Activated CD8-positive, alpha-beta T cell treated with anti-CD3 and anti-CD28 coated beads for 36 hours (primary cell): ENCODE measurements around the gene PPP6C. TPM values are rescaled to one million over a fixed set of nuclear protein-coding genes. Genes with fewer than 3 reads are reported as not detected.
"Not testable (repeated sequence)": the region's sequence is repeated elsewhere in the genome, so short reads cannot be mapped to it uniquely, and the experiment has no call there.

Source experiments
- ATAC-seq: fragments of 200-7000 bp; cut with Tn5 transposase; one replicate; pipeline ENCODE4 v1.10.0; 2021; ENCODE audit warnings: mild to moderate bottlenecking, moderate library complexity
- CTCF ChIA-PET: fragments of 350-600 bp; sonication (Branson Sonifier 250); formaldehyde crosslinking; loops from one replicate; lab custom pipeline; 2021; ENCODE audit warnings: antibody characterized with exemption; lab: Charles Lee
- POLR2A ChIA-PET: fragments of 350-600 bp; sonication (Branson Sonifier 250); formaldehyde crosslinking; loops from one replicate; lab custom pipeline; 2021; ENCODE audit warnings: antibody characterized with exemption; lab: Charles Lee
- DNase-seq: peaks from one replicate; pipeline ENCODE4 v3.0.0-alpha.2; 2020
- H3K27ac Mint-ChIP-seq: one replicate; pipeline ENCODE4 v1.8.0; 2021; ENCODE audit warnings: mild to moderate bottlenecking, mixed read lengths
- H3K27me3 Mint-ChIP-seq: one replicate; pipeline ENCODE4 v1.8.0; 2021; ENCODE audit warnings: mixed read lengths
- H3K36me3 Mint-ChIP-seq: one replicate; pipeline ENCODE4 v1.8.0; 2021; ENCODE audit warnings: low read depth, mixed read lengths
- H3K4me1 Mint-ChIP-seq: one replicate; pipeline ENCODE4 v1.8.0; 2021; ENCODE audit warnings: low read depth, mixed read lengths
- H3K4me3 Mint-ChIP-seq: one replicate; pipeline ENCODE4 v1.8.0; 2021; ENCODE audit warnings: mild to moderate bottlenecking, moderate library complexity, mixed read lengths
- H3K9me3 Mint-ChIP-seq: one replicate; pipeline ENCODE4 v1.8.0; 2021; ENCODE audit warnings: mixed read lengths
- intact Hi-C: fragments of 100-400 bp; cut with micrococcal nuclease; formaldehyde crosslinking; loops from one replicate; pipeline ENCODE4 v1.10.0; 2022
- total RNA-seq, 2 experiments: library from RNA; stranded (reverse); gene quantifications; one replicate each; pipeline ENCODE4 v1.2.3, GENCODE V29; 2021
- TF ChIP-seq, protein P1 (sequence below): fragments of 200-600 bp; IDR thresholded peaks from one replicate; pipeline ENCODE4 v1.8.0; 2022; ENCODE audit warnings: antibody characterized with exemption, mild to moderate bottlenecking

PPP6C gene
- total RNA-seq, 2 experiments from 2014 or later: 43.1 to 44.8 TPM

DNA sequence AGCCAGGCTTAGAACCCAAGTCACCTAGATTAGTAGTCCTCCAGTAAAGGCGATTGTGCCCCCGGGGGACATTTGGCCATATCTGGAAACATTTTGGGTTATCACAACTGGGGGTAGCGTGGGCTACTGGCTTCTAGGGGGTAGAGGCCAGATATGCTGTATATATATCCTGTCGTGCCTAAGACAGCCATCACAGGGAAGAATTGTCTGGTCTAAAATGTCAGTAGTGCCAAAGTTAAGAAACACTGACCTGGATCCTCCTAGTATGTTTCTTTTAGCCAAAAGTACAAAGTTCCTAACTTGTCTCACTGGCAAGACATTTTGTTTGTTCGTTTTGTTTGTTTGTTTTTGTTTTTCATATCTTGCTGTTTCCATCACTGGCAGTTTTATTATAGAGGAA lies 24.6 kb upstream of the PPP6C start:
- intact Hi-C loops: no loop called here
- DNase-seq (no peak), ATAC-seq (no peak)
- no peak overlapping the region for H3K4me3 Mint-ChIP-seq
- H3K9me3 Mint-ChIP-seq: no peaks in the 10 kb centered on the region
- POLR2A ChIA-PET: no interaction called here
- CTCF ChIA-PET: no interaction called here
- no peaks in the 10 kb centered on the region for H3K4me1 Mint-ChIP-seq
- H3K27me3 Mint-ChIP-seq: no peaks in the 10 kb centered on the region
- TF ChIP-seq, protein P1, sequence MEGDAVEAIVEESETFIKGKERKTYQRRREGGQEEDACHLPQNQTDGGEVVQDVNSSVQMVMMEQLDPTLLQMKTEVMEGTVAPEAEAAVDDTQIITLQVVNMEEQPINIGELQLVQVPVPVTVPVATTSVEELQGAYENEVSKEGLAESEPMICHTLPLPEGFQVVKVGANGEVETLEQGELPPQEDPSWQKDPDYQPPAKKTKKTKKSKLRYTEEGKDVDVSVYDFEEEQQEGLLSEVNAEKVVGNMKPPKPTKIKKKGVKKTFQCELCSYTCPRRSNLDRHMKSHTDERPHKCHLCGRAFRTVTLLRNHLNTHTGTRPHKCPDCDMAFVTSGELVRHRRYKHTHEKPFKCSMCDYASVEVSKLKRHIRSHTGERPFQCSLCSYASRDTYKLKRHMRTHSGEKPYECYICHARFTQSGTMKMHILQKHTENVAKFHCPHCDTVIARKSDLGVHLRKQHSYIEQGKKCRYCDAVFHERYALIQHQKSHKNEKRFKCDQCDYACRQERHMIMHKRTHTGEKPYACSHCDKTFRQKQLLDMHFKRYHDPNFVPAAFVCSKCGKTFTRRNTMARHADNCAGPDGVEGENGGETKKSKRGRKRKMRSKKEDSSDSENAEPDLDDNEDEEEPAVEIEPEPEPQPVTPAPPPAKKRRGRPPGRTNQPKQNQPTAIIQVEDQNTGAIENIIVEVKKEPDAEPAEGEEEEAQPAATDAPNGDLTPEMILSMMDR: no peak
- peaks cover 38% of the 10 kb centered on the region for H3K36me3 Mint-ChIP-seq
- H3K27ac Mint-ChIP-seq: no peak overlapping the region

DNA sequence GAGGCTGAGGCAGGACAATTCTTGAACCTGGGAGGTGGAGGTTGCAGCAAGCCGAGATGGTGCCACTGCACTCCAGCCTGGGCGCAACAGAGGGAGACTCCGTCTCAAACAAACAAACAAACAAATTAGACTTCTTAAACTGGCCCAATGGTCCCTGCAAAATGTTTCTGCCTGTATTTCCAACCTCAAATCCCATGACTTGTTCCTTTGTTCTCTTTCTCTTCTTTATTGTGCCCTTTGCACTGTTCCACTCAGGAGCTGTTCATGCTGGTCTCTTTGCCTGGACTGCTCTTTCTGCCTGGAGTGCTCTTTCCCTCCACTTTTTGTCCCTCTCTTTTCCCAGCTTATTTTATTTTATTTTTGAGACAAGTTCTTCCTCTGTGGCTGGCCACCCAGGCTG lies 14.9 kb upstream of the PPP6C start:
- CTCF ChIA-PET: interaction anchor here (1.0 kb wide), 1 partner anchor 430 kb away, joined by 4 read pairs; no protein-coding TSS in a partner anchor
- Mint-ChIP-seq H3K27me3 (no peaks in the 10 kb centered on the region), H3K36me3 (peaks cover 42% of the 10 kb centered on the region), H3K4me1 (peaks cover 21% of the 10 kb centered on the region), H3K27ac (no peak overlapping the region), H3K9me3 (no peaks in the 10 kb centered on the region), H3K4me3 (no peak overlapping the region)
- intact Hi-C loops: no loop called here
- TF ChIP-seq, protein P1: no peak
- ATAC-seq (no peak), DNase-seq (no peak)
- POLR2A ChIA-PET: interaction anchor here (0.6 to 1.4 kb wide), 2 partner anchors 37 to 129 kb away, joined by 3 read pairs; partner anchors contain the start of gene HSPA5

DNA sequence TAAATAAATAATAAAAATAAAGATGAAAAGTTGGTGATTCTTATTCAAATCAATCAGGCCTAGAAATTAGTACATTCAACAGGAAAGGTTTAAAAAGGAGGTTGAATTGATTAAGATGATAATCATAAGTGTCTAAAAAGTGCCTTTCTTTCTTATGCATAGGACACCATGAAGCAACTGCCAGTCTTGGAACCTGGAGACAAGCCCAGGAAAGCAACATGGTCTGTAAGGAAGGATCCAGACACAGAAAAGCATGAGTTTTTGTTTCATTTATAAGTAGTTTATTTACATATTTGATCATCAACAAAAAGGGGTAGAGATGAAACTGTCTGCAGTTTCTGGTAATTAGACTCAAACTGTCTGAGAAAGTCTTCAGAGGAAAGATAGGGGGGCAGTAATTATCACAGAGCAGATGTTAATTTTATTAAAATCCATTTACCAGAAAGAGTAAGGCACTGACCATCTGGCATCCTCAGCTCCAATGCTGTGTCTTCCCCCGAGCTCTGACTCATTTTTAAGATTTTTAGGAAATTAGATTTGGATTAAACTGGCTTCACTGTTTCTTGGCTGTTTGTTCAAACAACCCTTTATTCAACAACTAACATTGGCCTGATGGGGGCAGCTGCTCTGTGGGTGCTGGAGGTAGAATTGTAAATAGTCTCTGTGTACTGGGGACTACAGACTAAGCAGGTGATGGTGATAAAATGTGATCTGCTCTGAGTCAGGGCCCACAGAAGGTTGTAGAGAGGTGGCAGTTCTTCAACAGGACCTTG lies 13.4 kb upstream of the PPP6C start:
- Mint-ChIP-seq H3K27ac (peak overlapping the region; percentile 34), H3K36me3 (peaks cover 37% of the 10 kb centered on the region), H3K27me3 (no peaks in the 10 kb centered on the region), H3K4me3 (no peak overlapping the region), H3K4me1 (peaks cover 27% of the 10 kb centered on the region), H3K9me3 (no peaks in the 10 kb centered on the region)
- TF ChIP-seq, protein P1: no peak
- ATAC-seq (no peak), DNase-seq (no peak)
- CTCF ChIA-PET: interaction anchor here (1.4 kb wide), 1 partner anchor 11 kb away, joined by 4 read pairs; no protein-coding TSS in a partner anchor
- intact Hi-C loops: no loop called here
- POLR2A ChIA-PET: interaction anchor here (1.4 kb wide), 1 partner anchor 38 kb away, joined by 3 read pairs; the partner anchor contains the start of gene HSPA5

DNA sequence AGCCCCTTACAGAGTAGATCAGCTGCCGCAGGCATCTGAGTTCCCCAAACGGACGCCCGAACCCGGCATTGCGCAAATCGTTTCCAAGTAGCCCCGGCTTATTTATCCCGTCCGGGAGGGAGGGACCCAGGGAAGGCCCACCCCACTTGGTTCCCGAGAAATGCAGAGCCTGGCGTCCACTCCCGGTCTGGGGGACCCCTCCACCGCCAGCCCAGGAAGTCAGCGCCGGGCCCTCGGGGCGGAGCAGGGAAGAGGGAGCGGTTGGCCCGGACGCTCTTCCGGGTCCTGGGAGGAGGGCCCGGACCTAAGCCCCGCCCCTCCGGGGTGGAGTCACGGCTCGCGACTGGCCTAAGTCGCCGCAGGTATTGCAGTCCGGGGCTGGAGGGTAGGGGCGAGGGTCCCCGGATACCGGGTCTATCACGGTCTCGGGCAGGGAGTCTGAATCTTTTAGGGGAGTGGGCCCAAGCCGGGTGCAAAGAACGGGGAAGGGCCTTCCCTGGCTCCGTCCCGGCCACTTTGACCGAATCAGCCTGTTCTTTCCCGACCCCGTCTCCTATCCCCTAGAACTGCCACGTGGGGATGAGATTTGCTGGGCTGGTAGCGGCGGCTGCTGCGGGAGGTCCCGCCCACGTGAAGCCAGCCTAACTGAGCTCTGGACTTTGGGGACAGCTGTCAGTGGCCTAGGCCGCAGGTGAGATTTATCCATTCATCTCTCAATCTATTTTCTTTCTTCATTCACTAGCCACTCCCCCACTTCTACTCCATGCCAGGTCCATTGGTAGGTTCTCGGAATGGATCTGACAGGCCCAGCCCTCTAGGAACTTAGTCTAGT lies 10.8 kb upstream of the PPP6C start, which contains the start of gene RABEPK:
RABEPK (plus strand) TSS at position 327 of the 832 bp plus-strand sequence. CDS start 2,472 bp downstream, outside the sequence.
- peak; percentile 98 for ATAC-seq
- no peaks in the 10 kb centered on the region for H3K27me3 Mint-ChIP-seq
- H3K4me3 Mint-ChIP-seq: peak within 1 kb of the TSS; percentile 97
- H3K36me3 Mint-ChIP-seq: peaks cover 20% of the 10 kb centered on the region
- peak; percentile 92 for DNase-seq
- peak within 1 kb of the TSS; percentile 91 for H3K27ac Mint-ChIP-seq
- peaks cover 36% of the 10 kb centered on the region for H3K4me1 Mint-ChIP-seq
- intact Hi-C loops: no loop called here
- TF ChIP-seq, protein P1: no peak
- POLR2A ChIA-PET: interaction anchor here (1.0 to 2.9 kb wide), 7 partner anchors 10 to 46 kb away, joined by 3 to 18 read pairs (median 5); partner anchors contain the start of gene HSPA5
- H3K9me3 Mint-ChIP-seq: no peaks in the 10 kb centered on the region
- CTCF ChIA-PET: interaction anchor here (1.1 to 1.5 kb wide), 2 partner anchors 9 to 207 kb away, joined by 3 to 6 read pairs; no protein-coding TSS in a partner anchor

DNA sequence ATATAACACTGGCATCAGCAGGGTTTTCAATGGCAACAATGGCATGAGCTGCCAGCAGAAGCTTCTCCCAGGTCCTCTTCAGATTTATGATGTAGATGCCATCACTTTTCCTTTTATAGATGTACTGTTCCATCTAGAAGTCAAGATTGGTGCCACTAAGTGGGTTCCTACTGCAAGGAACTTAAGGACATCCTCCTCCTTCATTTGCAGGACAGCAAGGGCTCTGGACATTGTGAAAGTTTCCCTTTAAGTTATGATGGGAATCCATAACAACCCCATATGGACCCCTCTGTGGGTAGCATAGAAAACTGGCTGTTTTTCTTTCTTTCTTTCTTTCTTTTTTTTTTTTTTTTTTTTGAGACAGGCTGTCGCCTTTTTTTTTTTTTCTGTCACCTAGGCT lies 6.0 kb upstream of the PPP6C start:
- H3K4me1 Mint-ChIP-seq: peaks cover 56% of the 10 kb centered on the region
- POLR2A ChIA-PET: interaction anchor here (0.6 to 1.7 kb wide), 3 partner anchors 40 to 95 kb away, joined by 3 to 5 read pairs (median 3); partner anchors contain the start of gene HSPA5
- H3K9me3 Mint-ChIP-seq, ATAC-seq, H3K4me3 Mint-ChIP-seq, H3K36me3 Mint-ChIP-seq, intact Hi-C loops, H3K27me3 Mint-ChIP-seq, CTCF ChIA-PET, DNase-seq, H3K27ac Mint-ChIP-seq: not testable (repeated sequence)

DNA sequence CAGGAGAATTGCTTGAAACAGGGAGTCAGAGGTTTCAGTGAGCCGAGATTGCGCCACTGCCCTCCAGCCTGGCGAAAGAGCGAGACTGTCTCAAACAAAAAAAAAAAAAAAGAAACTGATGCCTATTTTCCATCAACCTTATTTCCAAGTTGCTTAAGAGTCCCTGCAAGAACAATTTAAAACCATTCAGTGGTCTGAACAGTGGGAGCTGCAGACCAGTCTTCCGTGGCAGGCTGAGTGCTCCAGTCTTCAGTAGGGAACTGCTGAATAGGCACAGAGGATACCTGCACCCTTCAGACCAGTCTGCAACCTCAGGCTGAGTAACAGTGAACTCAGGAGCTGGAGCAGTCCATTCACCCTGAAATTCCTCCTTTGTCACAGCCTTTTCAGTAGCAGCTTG lies 4.9 kb upstream of the PPP6C start:
- ATAC-seq, intact Hi-C loops, H3K27me3 Mint-ChIP-seq, H3K36me3 Mint-ChIP-seq, DNase-seq, CTCF ChIA-PET, H3K9me3 Mint-ChIP-seq: not testable (repeated sequence)
- H3K4me1 Mint-ChIP-seq: peaks cover 54% of the 10 kb centered on the region
- H3K27ac Mint-ChIP-seq: peak overlapping the region; percentile 81
- peak overlapping the region; percentile 43 for H3K4me3 Mint-ChIP-seq
- POLR2A ChIA-PET: interaction anchor here (0.6 to 1.0 kb wide), 2 partner anchors 46 to 336 kb away, joined by 3 to 4 read pairs; partner anchors contain the start of gene HSPA5
